Panc1 (cell line): ENCODE measurements around the gene TMEM165. TPM values are rescaled to one million over a fixed set of nuclear protein-coding genes. Genes with fewer than 3 reads are reported as not detected.
"Not testable (repeated sequence)": the region's sequence is repeated elsewhere in the genome, so short reads cannot be mapped to it uniquely, and the experiment has no call there.

ENCODE experiments used
- ATAC-seq: fragments of 200-7000 bp; cut with Tn5 transposase; 2 replicates; pipeline ENCODE4 v1.9.1; 2020; ENCODE audit warnings: mild to moderate bottlenecking, moderate library complexity
- BruUV-seq: library from RNA; stranded (reverse); fragments of 400-500 nt; replicated peaks from 2 replicates; lab custom pipeline; 2021; lab: Mats Ljungman, UMichigan
- CTCF ChIA-PET: fragments of 300-600 bp; sonication (Branson Sonifier 250); formaldehyde crosslinking; loops from one replicate; lab custom pipeline; 2022; ENCODE audit warnings: antibody characterized with exemption; lab: Charles Lee
- POLR2A ChIA-PET: fragments of 300-600 bp; sonication (Branson Sonifier 250); formaldehyde crosslinking; loops from one replicate; lab custom pipeline; 2022; ENCODE audit warnings: antibody characterized with exemption; lab: Charles Lee
- DNase-seq: peaks from one replicate; pipeline ENCODE4 v3.0.0-alpha.2; 2010; ENCODE audit warnings: low read depth, low spot score
- H3K27ac ChIP-seq: 2 replicates; pipeline ENCODE4 v1.5.1; 2011; ENCODE audit warnings: mild to moderate bottlenecking, low read length, inconsistent platforms
- H3K27me3 ChIP-seq: fragments of 200-500 bp; sonication (Bioruptor generic); 2 replicates; pipeline ENCODE4 v1.6.0; 2014; ENCODE audit warnings: low read length, inconsistent platforms; ENCODE audit not compliant: control insufficient read depth, insufficient read depth
- H3K36me3 ChIP-seq: fragments of 200-500 bp; sonication (Bioruptor generic); 2 replicates; pipeline ENCODE4 v1.5.1; 2014; ENCODE audit warnings: inconsistent platforms, mild to moderate bottlenecking, low read length, moderate library complexity; ENCODE audit not compliant: control insufficient read depth, insufficient read depth
- H3K4me1 ChIP-seq: 2 replicates; pipeline ENCODE4 v1.5.1; 2011; ENCODE audit warnings: inconsistent platforms, mild to moderate bottlenecking, low read length, moderate library complexity; ENCODE audit not compliant: control insufficient read depth, insufficient read depth
- H3K4me3 ChIP-seq, 2 experiments: 2 replicates each; pipeline ENCODE4 v1.5.1; 2011 to 2012; ENCODE audit warnings: low read depth in 2 of 2, low read length in 2 of 2, mild to moderate bottlenecking in 2 of 2, inconsistent platforms in 1 of 2, moderate library complexity in 1 of 2
- H3K9me3 ChIP-seq: fragments of 200-500 bp; sonication (Bioruptor generic); 2 replicates; pipeline ENCODE4 v1.5.1; 2014; ENCODE audit warnings: low read depth, mild to moderate bottlenecking, inconsistent platforms, low read length, moderate library complexity; ENCODE audit not compliant: control insufficient read depth, insufficient read depth
- POLR2AphosphoS5 ChIP-seq: IDR thresholded peaks from 2 replicates; pipeline ENCODE4 v1.6.1; 2012; ENCODE audit warnings: mild to moderate bottlenecking, low read depth, low read length, moderate library complexity
- SIN3A ChIP-seq: IDR thresholded peaks from 2 replicates; pipeline ENCODE4 v1.6.1; 2012; ENCODE audit warnings: low read depth, mild to moderate bottlenecking, low read length, moderate library complexity, borderline replicate concordance; ENCODE audit not compliant: insufficient read depth
- TCF7L2 ChIP-seq: IDR thresholded peaks from 2 replicates; pipeline ENCODE4 v1.6.1; 2011; ENCODE audit warnings: mild to moderate bottlenecking, low read depth, low read length, inconsistent platforms
- in situ Hi-C: cut with HindIII; loops from 2 replicates; pipeline ENCODE4 v1.10.0; 2016; ENCODE audit warnings: low sequenced_read_pairs, low pct_unique_long_range_greater_than_20kb
- intact Hi-C: fragments of 100-400 bp; cut with micrococcal nuclease; formaldehyde crosslinking; loops from one replicate; pipeline ENCODE4 v1.10.0; 2022; ENCODE audit not compliant: unreplicated experiment
- total RNA-seq: library from RNA; stranded (reverse); gene quantifications from one replicate; pipeline ENCODE4 v1.2.1, GENCODE V29; 2021; ENCODE audit not compliant: unreplicated experiment
- TF ChIP-seq, protein P1 (sequence below): fragments of 450-650 bp; IDR thresholded peaks from 2 replicates; pipeline ENCODE4 v1.5.1; 2017; ENCODE audit warnings: mild to moderate bottlenecking
- TF ChIP-seq, protein P2 (sequence below), 2 experiments: IDR thresholded peaks; 2 replicates each; pipeline ENCODE4 v1.6.1; 2011 to 2012; ENCODE audit warnings: low read depth in 2 of 2, control low read depth in 1 of 2, low read length in 1 of 2, mild to moderate bottlenecking in 1 of 2, moderate library complexity in 1 of 2; ENCODE audit not compliant: insufficient read depth in 1 of 2

TMEM165 gene
- total RNA-seq, 1 experiment from 2014 or later: 54.6 TPM

DNA sequence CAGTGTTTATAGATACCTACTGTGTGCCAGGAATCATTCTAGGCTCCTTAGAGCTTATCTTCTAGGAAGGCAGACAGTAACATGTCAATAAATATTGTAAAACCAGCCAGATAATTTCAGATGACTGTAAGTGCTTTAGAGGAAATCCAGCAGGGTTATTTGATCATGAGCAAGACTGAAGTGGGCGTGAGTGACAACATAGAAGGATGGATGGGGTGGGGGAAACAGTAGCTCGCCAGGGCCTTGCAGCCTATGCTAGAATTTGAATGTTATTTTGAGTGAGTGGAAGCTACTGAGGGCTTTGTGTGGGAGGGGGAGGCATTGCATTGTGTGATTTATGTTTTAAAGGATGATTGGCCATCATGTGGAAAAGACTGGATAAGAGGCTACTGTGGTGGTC lies 43.0 kb upstream of the TMEM165 start:
- Histone ChIP-seq H3K4me1 (peaks cover 5% of the 10 kb centered on the region; the same call in 1 of the 2 replicates), H3K4me3 (no peak overlapping the region), H3K27ac (no peak overlapping the region), H3K36me3 (no peaks in the 10 kb centered on the region), H3K27me3 (no peaks in the 10 kb centered on the region), H3K9me3 (no peaks in the 10 kb centered on the region)
- POLR2A ChIA-PET: interaction anchor here (0.7 kb wide), 1 partner anchor 497 kb away, joined by 4 read pairs; no protein-coding TSS in a partner anchor
- CTCF ChIA-PET: no interaction called here
- ATAC-seq: no peak
- no peak for DNase-seq
- intact Hi-C loops: no loop called here
- TF ChIP-seq POLR2AphosphoS5: no peak
- TF ChIP-seq TCF7L2: no peak
- TF ChIP-seq, protein P1, sequence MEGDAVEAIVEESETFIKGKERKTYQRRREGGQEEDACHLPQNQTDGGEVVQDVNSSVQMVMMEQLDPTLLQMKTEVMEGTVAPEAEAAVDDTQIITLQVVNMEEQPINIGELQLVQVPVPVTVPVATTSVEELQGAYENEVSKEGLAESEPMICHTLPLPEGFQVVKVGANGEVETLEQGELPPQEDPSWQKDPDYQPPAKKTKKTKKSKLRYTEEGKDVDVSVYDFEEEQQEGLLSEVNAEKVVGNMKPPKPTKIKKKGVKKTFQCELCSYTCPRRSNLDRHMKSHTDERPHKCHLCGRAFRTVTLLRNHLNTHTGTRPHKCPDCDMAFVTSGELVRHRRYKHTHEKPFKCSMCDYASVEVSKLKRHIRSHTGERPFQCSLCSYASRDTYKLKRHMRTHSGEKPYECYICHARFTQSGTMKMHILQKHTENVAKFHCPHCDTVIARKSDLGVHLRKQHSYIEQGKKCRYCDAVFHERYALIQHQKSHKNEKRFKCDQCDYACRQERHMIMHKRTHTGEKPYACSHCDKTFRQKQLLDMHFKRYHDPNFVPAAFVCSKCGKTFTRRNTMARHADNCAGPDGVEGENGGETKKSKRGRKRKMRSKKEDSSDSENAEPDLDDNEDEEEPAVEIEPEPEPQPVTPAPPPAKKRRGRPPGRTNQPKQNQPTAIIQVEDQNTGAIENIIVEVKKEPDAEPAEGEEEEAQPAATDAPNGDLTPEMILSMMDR: no peak
- TF ChIP-seq, protein P2, sequence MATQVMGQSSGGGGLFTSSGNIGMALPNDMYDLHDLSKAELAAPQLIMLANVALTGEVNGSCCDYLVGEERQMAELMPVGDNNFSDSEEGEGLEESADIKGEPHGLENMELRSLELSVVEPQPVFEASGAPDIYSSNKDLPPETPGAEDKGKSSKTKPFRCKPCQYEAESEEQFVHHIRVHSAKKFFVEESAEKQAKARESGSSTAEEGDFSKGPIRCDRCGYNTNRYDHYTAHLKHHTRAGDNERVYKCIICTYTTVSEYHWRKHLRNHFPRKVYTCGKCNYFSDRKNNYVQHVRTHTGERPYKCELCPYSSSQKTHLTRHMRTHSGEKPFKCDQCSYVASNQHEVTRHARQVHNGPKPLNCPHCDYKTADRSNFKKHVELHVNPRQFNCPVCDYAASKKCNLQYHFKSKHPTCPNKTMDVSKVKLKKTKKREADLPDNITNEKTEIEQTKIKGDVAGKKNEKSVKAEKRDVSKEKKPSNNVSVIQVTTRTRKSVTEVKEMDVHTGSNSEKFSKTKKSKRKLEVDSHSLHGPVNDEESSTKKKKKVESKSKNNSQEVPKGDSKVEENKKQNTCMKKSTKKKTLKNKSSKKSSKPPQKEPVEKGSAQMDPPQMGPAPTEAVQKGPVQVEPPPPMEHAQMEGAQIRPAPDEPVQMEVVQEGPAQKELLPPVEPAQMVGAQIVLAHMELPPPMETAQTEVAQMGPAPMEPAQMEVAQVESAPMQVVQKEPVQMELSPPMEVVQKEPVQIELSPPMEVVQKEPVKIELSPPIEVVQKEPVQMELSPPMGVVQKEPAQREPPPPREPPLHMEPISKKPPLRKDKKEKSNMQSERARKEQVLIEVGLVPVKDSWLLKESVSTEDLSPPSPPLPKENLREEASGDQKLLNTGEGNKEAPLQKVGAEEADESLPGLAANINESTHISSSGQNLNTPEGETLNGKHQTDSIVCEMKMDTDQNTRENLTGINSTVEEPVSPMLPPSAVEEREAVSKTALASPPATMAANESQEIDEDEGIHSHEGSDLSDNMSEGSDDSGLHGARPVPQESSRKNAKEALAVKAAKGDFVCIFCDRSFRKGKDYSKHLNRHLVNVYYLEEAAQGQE (IDR thresholded peaks at IDR 0.05; ENCODE audit: insufficient read depth in 1 of 2, low read depth in 2 of 2, low read length in 1 of 2): no peak
- TF ChIP-seq SIN3A: no peak
- BruUV-seq: no TSS peak
- in situ Hi-C loops: no loop called here

DNA sequence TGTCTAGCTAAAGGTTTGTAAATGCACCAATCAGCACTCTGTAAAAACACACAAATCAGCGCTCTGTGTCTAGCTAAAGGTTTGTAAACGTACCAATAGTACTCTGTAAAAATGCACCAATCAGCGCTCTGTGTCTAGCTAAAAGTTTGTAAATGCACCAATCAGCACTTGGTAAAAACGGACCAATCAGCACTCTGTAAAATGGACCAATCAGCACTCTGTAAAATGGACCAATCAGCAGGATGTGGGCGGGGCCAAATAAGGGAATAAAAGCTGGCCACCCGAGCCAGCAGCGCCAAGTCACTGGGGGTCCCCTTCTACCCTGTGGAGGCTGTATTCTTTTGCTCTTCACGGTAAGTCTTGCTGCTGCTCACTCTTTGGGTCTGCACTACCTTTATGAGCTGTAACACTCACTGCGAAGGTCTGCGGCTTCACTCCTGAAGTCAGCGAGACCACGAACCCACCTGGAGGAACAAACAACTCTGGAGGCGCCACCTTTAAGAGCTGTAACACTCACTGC lies 42.5 kb upstream of the TMEM165 start:
- POLR2A ChIA-PET: interaction anchor here (0.7 kb wide), 1 partner anchor 496 kb away, joined by 4 read pairs; no protein-coding TSS in a partner anchor
- H3K27ac ChIP-seq, H3K9me3 ChIP-seq, H3K27me3 ChIP-seq, intact Hi-C loops, H3K4me1 ChIP-seq, ATAC-seq, CTCF ChIA-PET, BruUV-seq, H3K4me3 ChIP-seq, H3K36me3 ChIP-seq, DNase-seq, in situ Hi-C loops: not testable (repeated sequence)

DNA sequence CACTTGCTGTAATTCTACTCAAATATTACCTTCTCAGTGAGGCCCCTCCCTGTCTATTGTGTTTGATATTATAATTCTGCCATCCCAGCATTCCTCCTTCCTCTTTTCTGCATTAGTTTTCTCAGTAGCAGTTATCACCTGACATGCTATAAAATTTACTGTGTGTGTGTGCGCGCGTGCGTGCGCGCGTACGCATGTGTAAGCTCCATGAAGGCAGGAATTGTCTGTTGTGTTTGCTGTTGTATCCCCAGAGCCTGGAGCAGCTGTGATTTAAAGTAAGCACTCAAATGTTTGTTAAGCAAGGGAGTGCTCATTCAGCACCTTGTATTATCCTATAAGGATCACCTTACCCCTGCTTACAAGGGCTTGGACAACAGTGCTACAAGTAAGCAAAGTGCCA lies 41.1 kb upstream of the TMEM165 start:
- Histone ChIP-seq H3K4me1 (0 out of 2 replicates have a peak, but pooled peaks cover 3% of the 10 kb centered on the region), H3K27ac (no peak overlapping the region), H3K4me3 (no peak overlapping the region), H3K27me3 (no peaks in the 10 kb centered on the region), H3K9me3 (no peaks in the 10 kb centered on the region), H3K36me3 (no peaks in the 10 kb centered on the region)
- BruUV-seq: no TSS peak
- in situ Hi-C loops: no loop called here
- intact Hi-C loops: no loop called here
- ChIA-PET CTCF (no interaction called here), POLR2A (no interaction called here)
- TF ChIP-seq, protein P2 (IDR thresholded peaks at IDR 0.05; ENCODE audit: insufficient read depth in 1 of 2, low read depth in 2 of 2, low read length in 1 of 2): no peak
- TF ChIP-seq POLR2AphosphoS5: no peak
- TF ChIP-seq TCF7L2: no peak
- no peak for TF ChIP-seq SIN3A
- TF ChIP-seq, protein P1: no peak
- no peak for ATAC-seq
- DNase-seq: no peak
